Calu3 (cell line): ENCODE data around the gene SLC35F6. TPM values are rescaled to one million over a fixed set of nuclear protein-coding genes. Genes with fewer than 3 reads are reported as not detected.

Source experiments
- BruUV-seq: library from RNA; stranded (reverse); fragments of 400-500 nt; replicated peaks from 2 replicates; lab custom pipeline; 2021; lab: Mats Ljungman, UMichigan
- CTCF ChIA-PET: fragments of 300-600 bp; sonication (Branson Sonifier 250); formaldehyde crosslinking; loops from one replicate; lab custom pipeline; 2022; ENCODE audit warnings: antibody characterized with exemption; lab: Charles Lee
- DNase-seq: peaks from one replicate; pipeline ENCODE4 v3.0.0; 2022
- H3K27ac Mint-ChIP-seq: one replicate; pipeline ENCODE4 v1.8.0; 2022; ENCODE audit warnings: mixed read lengths; ENCODE audit not compliant: unreplicated experiment
- H3K27me3 Mint-ChIP-seq: one replicate; pipeline ENCODE4 v1.8.0; 2022; ENCODE audit warnings: mixed read lengths; ENCODE audit not compliant: unreplicated experiment
- H3K36me3 Mint-ChIP-seq: one replicate; pipeline ENCODE4 v1.8.0; 2022; ENCODE audit warnings: mild to moderate bottlenecking, moderate library complexity, mixed read lengths; ENCODE audit not compliant: insufficient read depth, unreplicated experiment
- H3K4me1 Mint-ChIP-seq: one replicate; pipeline ENCODE4 v1.8.0; 2022; ENCODE audit warnings: mild to moderate bottlenecking, low read depth, mixed read lengths; ENCODE audit not compliant: unreplicated experiment
- H3K4me3 Mint-ChIP-seq: one replicate; pipeline ENCODE4 v1.8.0; 2022; ENCODE audit warnings: mild to moderate bottlenecking, low read depth, moderate library complexity, mixed read lengths; ENCODE audit not compliant: unreplicated experiment
- H3K9me3 Mint-ChIP-seq: one replicate; pipeline ENCODE4 v1.8.0; 2022; ENCODE audit warnings: low read depth, mixed read lengths; ENCODE audit not compliant: unreplicated experiment
- CTCF ChIP-seq: fragments of 200-600 bp; IDR thresholded peaks from one replicate; pipeline ENCODE4 v1.8.0; 2022; ENCODE audit warnings: antibody characterized with exemption; ENCODE audit not compliant: unreplicated experiment
- intact Hi-C: fragments of 100-400 bp; cut with micrococcal nuclease; formaldehyde crosslinking; loops from one replicate; pipeline ENCODE4 v1.10.0; 2022; ENCODE audit not compliant: unreplicated experiment
- total RNA-seq: library from RNA; stranded (reverse); gene quantifications from 2 replicates; pipeline ENCODE4 v1.2.3, GENCODE V29; 2022

SLC35F6 gene
- total RNA-seq, 1 experiment from 2014 or later: 36.9 TPM

- CTCF ChIA-PET: interaction anchor here (2.3 kb wide), 1 partner anchor 136 kb away, joined by 7 read pairs; no protein-coding TSS in a partner anchor
- Mint-ChIP-seq H3K9me3 (no peaks in the 10 kb centered on the region), H3K4me3 (no peak overlapping the region), H3K4me1 (no peaks in the 10 kb centered on the region), H3K27ac (no peak overlapping the region), H3K36me3 (peaks cover 5% of the 10 kb centered on the region), H3K27me3 (peaks cover 44% of the 10 kb centered on the region)
- BruUV-seq: no TSS peak
- no peak for TF ChIP-seq CTCF
- DNase-seq: no peak
- intact Hi-C loops: no loop called here
These were observed 21.9 kb upstream of the SLC35F6 start for GRCh38 chr2:26742048-26742770.

GRCh38 chr2:26743852-26744251 lies 20.2 kb upstream of the SLC35F6 start:
- Mint-ChIP-seq H3K4me3 (no peak overlapping the region), H3K9me3 (no peaks in the 10 kb centered on the region), H3K27ac (no peak overlapping the region), H3K4me1 (no peaks in the 10 kb centered on the region), H3K27me3 (peaks cover 28% of the 10 kb centered on the region), H3K36me3 (peaks cover 5% of the 10 kb centered on the region)
- intact Hi-C loops: loop anchor here (2.0 kb wide), 1 partner anchor 223 kb away; no protein-coding TSS in a partner anchor
- DNase-seq: no peak
- TF ChIP-seq CTCF: no peak
- BruUV-seq: no TSS peak
- CTCF ChIA-PET: interaction anchor here (0.6 to 2.3 kb wide), 2 partner anchors 137 to 171 kb away, joined by 3 to 7 read pairs; no protein-coding TSS in a partner anchor

- no peak overlapping the region for H3K27ac Mint-ChIP-seq
- no TSS peak for BruUV-seq
- H3K9me3 Mint-ChIP-seq: no peaks in the 10 kb centered on the region
- H3K36me3 Mint-ChIP-seq: peaks cover 5% of the 10 kb centered on the region
- H3K4me1 Mint-ChIP-seq: peaks cover 3% of the 10 kb centered on the region
- TF ChIP-seq CTCF: no peak
- no peak overlapping the region for H3K4me3 Mint-ChIP-seq
- CTCF ChIA-PET: interaction anchor here (0.6 to 2.0 kb wide), 2 partner anchors 52 to 139 kb away, joined by 3 to 16 read pairs; partner anchors contain the start of gene KCNK3
- DNase-seq: no peak
- peaks cover 17% of the 10 kb centered on the region for H3K27me3 Mint-ChIP-seq
- intact Hi-C loops: loop anchor here (1.0 to 2.0 kb wide), 2 partner anchors 140 to 224 kb away; no protein-coding TSS in a partner anchor
These were observed 19.1 kb upstream of the SLC35F6 start for GRCh38 chr2:26744953-26745352.

GRCh38 chr2:26745609-26746327 lies 18.3 kb upstream of the SLC35F6 start:
- BruUV-seq: no TSS peak
- TF ChIP-seq CTCF: peak; percentile 91
- peaks cover 11% of the 10 kb centered on the region for H3K4me1 Mint-ChIP-seq

More at GRCh38 chr2:26745609-26746327, 18.3 kb upstream of the SLC35F6 start:
- no peak overlapping the region for H3K27ac Mint-ChIP-seq
- peak; percentile 85 for DNase-seq
- no peaks in the 10 kb centered on the region for H3K9me3 Mint-ChIP-seq
- CTCF ChIA-PET: interaction anchor here (0.6 to 2.0 kb wide), 3 partner anchors 53 to 602 kb away, joined by 3 to 16 read pairs (median 6); partner anchors contain the start of gene KCNK3
- H3K27me3 Mint-ChIP-seq: peaks cover 14% of the 10 kb centered on the region
- H3K4me3 Mint-ChIP-seq: no peak overlapping the region
- intact Hi-C loops: loop anchor here (1.0 to 2.0 kb wide), 2 partner anchors 140 to 225 kb away; no protein-coding TSS in a partner anchor
- H3K36me3 Mint-ChIP-seq: peaks cover 5% of the 10 kb centered on the region
